Rectal smooth muscle tissue (tissue), 1 donor: ENCODE measurements around the gene PAX3.

Source experiments
- H3K27ac ChIP-seq: one replicate; pipeline ENCODE4 v1.7.0; 2013; ENCODE audit warnings: low read depth, low read length, inconsistent platforms
- H3K27me3 ChIP-seq: one replicate; pipeline ENCODE4 v1.7.0; 2013; ENCODE audit warnings: low read length; ENCODE audit not compliant: control insufficient read depth, insufficient read depth
- H3K36me3 ChIP-seq: one replicate; pipeline ENCODE4 v1.7.0; 2013; ENCODE audit warnings: low read length; ENCODE audit not compliant: control insufficient read depth, insufficient read depth
- H3K4me1 ChIP-seq: one replicate; pipeline ENCODE4 v1.7.0; 2013; ENCODE audit warnings: low read length; ENCODE audit not compliant: control insufficient read depth, insufficient read depth
- H3K4me3 ChIP-seq: one replicate; pipeline ENCODE4 v1.7.0; 2013; ENCODE audit warnings: low read length
- H3K9ac ChIP-seq: one replicate; pipeline ENCODE4 v1.7.0; 2013; ENCODE audit warnings: low read length

The PAX3 gene

GRCh38 chr2:222298311-222299150, at the start of gene PAX3:
Gene PAX3 (minus strand): TSS chr2:222298998. CDS start chr2:222298615, 383 bp downstream.
- Histone ChIP-seq H3K27me3 (peaks cover 82% of the 10 kb centered on the region), H3K4me3 (no peak within 1 kb of the TSS)

GRCh38 chr2:222341331-222341730, 42.5 kb upstream of the PAX3 start:
- Histone ChIP-seq H3K4me3 (no peak overlapping the region), H3K36me3 (no peaks in the 10 kb centered on the region), H3K9ac (no peak overlapping the region), H3K27ac (no peak overlapping the region), H3K27me3 (no peaks in the 10 kb centered on the region), H3K4me1 (no peaks in the 10 kb centered on the region)

More at GRCh38 chr2:222298311-222299150, at the start of gene PAX3:
- Histone ChIP-seq H3K4me1 (no peaks in the 10 kb centered on the region), H3K36me3 (no peaks in the 10 kb centered on the region), H3K27ac (no peak within 1 kb of the TSS), H3K9ac (no peak within 1 kb of the TSS)

- Histone ChIP-seq H3K4me3 (no peak overlapping the region), H3K27ac (no peak overlapping the region), H3K9ac (no peak overlapping the region), H3K4me1 (no peaks in the 10 kb centered on the region), H3K27me3 (no peaks in the 10 kb centered on the region), H3K36me3 (no peaks in the 10 kb centered on the region)
Observed at GRCh38 chr2:222338374-222338773, 39.6 kb upstream of the PAX3 start.

- Histone ChIP-seq H3K27me3 (no peaks in the 10 kb centered on the region), H3K9ac (no peak overlapping the region), H3K36me3 (no peaks in the 10 kb centered on the region), H3K4me1 (no peaks in the 10 kb centered on the region), H3K4me3 (no peak overlapping the region), H3K27ac (no peak overlapping the region)
Observed at GRCh38 chr2:222336931-222337330, 38.1 kb upstream of the PAX3 start.

- Histone ChIP-seq H3K4me3 (no peak overlapping the region), H3K4me1 (no peaks in the 10 kb centered on the region), H3K27me3 (no peaks in the 10 kb centered on the region), H3K9ac (no peak overlapping the region), H3K27ac (no peak overlapping the region), H3K36me3 (no peaks in the 10 kb centered on the region)
Observed at GRCh38 chr2:222336442-222336841, 37.6 kb upstream of the PAX3 start.

GRCh38 chr2:222334914-222335313, 36.1 kb upstream of the PAX3 start:
- Histone ChIP-seq H3K4me1 (no peaks in the 10 kb centered on the region), H3K27ac (no peak overlapping the region), H3K9ac (no peak overlapping the region), H3K36me3 (no peaks in the 10 kb centered on the region), H3K4me3 (no peak overlapping the region), H3K27me3 (no peaks in the 10 kb centered on the region)

- Histone ChIP-seq H3K27me3 (no peaks in the 10 kb centered on the region), H3K27ac (no peak overlapping the region), H3K4me1 (no peaks in the 10 kb centered on the region), H3K4me3 (no peak overlapping the region), H3K9ac (no peak overlapping the region), H3K36me3 (no peaks in the 10 kb centered on the region)
Observed at GRCh38 chr2:222333397-222333796, 34.6 kb upstream of the PAX3 start.

- H3K4me1 ChIP-seq: no peaks in the 10 kb centered on the region
- no peaks in the 10 kb centered on the region for H3K27me3 ChIP-seq
- no peak overlapping the region for H3K4me3 ChIP-seq
- no peak overlapping the region for H3K27ac ChIP-seq
- H3K36me3 ChIP-seq: no peaks in the 10 kb centered on the region
- H3K9ac ChIP-seq: no peak overlapping the region
Observed at GRCh38 chr2:222332116-222332515, 33.3 kb upstream of the PAX3 start.

- H3K4me3 ChIP-seq: no peak overlapping the region
- no peak overlapping the region for H3K9ac ChIP-seq
- H3K4me1 ChIP-seq: no peaks in the 10 kb centered on the region
- no peak overlapping the region for H3K27ac ChIP-seq
- no peaks in the 10 kb centered on the region for H3K36me3 ChIP-seq
- no peaks in the 10 kb centered on the region for H3K27me3 ChIP-seq
Observed at GRCh38 chr2:222330910-222331309, 32.1 kb upstream of the PAX3 start.

GRCh38 chr2:222322236-222322635, 23.4 kb upstream of the PAX3 start:
- H3K9ac ChIP-seq: no peak overlapping the region
- peaks cover 2% of the 10 kb centered on the region for H3K27me3 ChIP-seq
- no peak overlapping the region for H3K27ac ChIP-seq

GRCh38 chr2:222320436-222321395, 21.9 kb upstream of the PAX3 start:
- Histone ChIP-seq H3K36me3 (no peaks in the 10 kb centered on the region), H3K4me3 (peak overlapping the region; percentile 53), H3K27me3 (peaks cover 2% of the 10 kb centered on the region), H3K4me1 (no peaks in the 10 kb centered on the region), H3K9ac (no peak overlapping the region), H3K27ac (no peak overlapping the region)

More at GRCh38 chr2:222322236-222322635, 23.4 kb upstream of the PAX3 start:
- Histone ChIP-seq H3K36me3 (no peaks in the 10 kb centered on the region), H3K4me3 (no peak overlapping the region), H3K4me1 (no peaks in the 10 kb centered on the region)

- no peaks in the 10 kb centered on the region for H3K4me1 ChIP-seq
- H3K4me3 ChIP-seq: peak overlapping the region; percentile 53
- H3K27me3 ChIP-seq: peaks cover 2% of the 10 kb centered on the region
- no peaks in the 10 kb centered on the region for H3K36me3 ChIP-seq
- H3K9ac ChIP-seq: no peak overlapping the region
- no peak overlapping the region for H3K27ac ChIP-seq
Observed at GRCh38 chr2:222319586-222320435, 21.0 kb upstream of the PAX3 start.
